A673 (cell line): ENCODE data around the gene PLIN5.

Source experiments
- EZH2 ChIP-seq: fragments of 200-600 bp; sonication (generic); IDR thresholded peaks from 2 replicates; pipeline ENCODE4 v1.6.1; 2017; ENCODE audit warnings: borderline replicate concordance, low read depth, mild to moderate bottlenecking, mixed read lengths, antibody characterized with exemption, low read length; ENCODE audit not compliant: poor library complexity, severe bottlenecking
- TF ChIP-seq, protein P1 (sequence below): fragments of 300-800, 200-600 bp; sonication (generic); conservative IDR thresholded peaks from 2 replicates; pipeline ENCODE4 v1.5.1; 2017; ENCODE audit warnings: low read depth, mild to moderate bottlenecking, antibody characterized with exemption, low read length, moderate library complexity, mixed read lengths

GRCh38 chr19:4524808-4525562, 10.0 kb downstream of the PLIN5 start:
- TF ChIP-seq, protein P1, sequence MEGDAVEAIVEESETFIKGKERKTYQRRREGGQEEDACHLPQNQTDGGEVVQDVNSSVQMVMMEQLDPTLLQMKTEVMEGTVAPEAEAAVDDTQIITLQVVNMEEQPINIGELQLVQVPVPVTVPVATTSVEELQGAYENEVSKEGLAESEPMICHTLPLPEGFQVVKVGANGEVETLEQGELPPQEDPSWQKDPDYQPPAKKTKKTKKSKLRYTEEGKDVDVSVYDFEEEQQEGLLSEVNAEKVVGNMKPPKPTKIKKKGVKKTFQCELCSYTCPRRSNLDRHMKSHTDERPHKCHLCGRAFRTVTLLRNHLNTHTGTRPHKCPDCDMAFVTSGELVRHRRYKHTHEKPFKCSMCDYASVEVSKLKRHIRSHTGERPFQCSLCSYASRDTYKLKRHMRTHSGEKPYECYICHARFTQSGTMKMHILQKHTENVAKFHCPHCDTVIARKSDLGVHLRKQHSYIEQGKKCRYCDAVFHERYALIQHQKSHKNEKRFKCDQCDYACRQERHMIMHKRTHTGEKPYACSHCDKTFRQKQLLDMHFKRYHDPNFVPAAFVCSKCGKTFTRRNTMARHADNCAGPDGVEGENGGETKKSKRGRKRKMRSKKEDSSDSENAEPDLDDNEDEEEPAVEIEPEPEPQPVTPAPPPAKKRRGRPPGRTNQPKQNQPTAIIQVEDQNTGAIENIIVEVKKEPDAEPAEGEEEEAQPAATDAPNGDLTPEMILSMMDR: peak; percentile 76
- TF ChIP-seq EZH2: no peak
